HL-60 (cell line): ENCODE results near the gene TBX5.

ENCODE experiments used
- DNase-seq, 2 experiments: peaks; one replicate each; pipeline ENCODE4 v3.0.0-alpha.2; 2010 to 2020; ENCODE audit warnings: low read depth in 1 of 2, low spot score in 1 of 2
- H3K27ac ChIP-seq: fragments of 250-450 bp; sonication (Bioruptor Pico); replicated peaks from 2 replicates; pipeline ENCODE4 v1.5.1; 2020; ENCODE audit warnings: mild to moderate bottlenecking, moderate library complexity
- H3K27me3 ChIP-seq: fragments of 250-450 bp; sonication (Bioruptor Pico); 2 replicates; pipeline ENCODE4 v1.5.1; 2021; ENCODE audit warnings: mild to moderate bottlenecking, moderate library complexity; ENCODE audit not compliant: insufficient read depth, poor library complexity, severe bottlenecking
- H3K4me3 ChIP-seq: replicated peaks from 2 replicates; pipeline ENCODE4 v1.5.1; 2011; ENCODE audit warnings: mild to moderate bottlenecking, control low read depth, low read length; ENCODE audit not compliant: insufficient read depth
- GABPA ChIP-seq: IDR thresholded peaks from 2 replicates; pipeline ENCODE4 v1.6.1; 2012; ENCODE audit warnings: low read depth
- POLR2AphosphoS5 ChIP-seq: IDR thresholded peaks from 2 replicates; pipeline ENCODE4 v1.6.1; 2012; ENCODE audit warnings: low read depth
- SPI1 ChIP-seq: IDR thresholded peaks from 2 replicates; pipeline ENCODE4 v1.6.1; 2012; ENCODE audit warnings: low read depth, mild to moderate bottlenecking, borderline replicate concordance
- TF ChIP-seq, protein P1 (sequence below): IDR thresholded peaks from 2 replicates; pipeline ENCODE4 v1.6.1; 2012; ENCODE audit warnings: low read depth; ENCODE audit not compliant: insufficient replicate concordance
- TF ChIP-seq, protein P2 (sequence below): IDR thresholded peaks from one replicate; pipeline ENCODE4 v1.5.1; 2011; ENCODE audit warnings: low read length, control low read depth, inconsistent platforms; ENCODE audit not compliant: insufficient read depth

Gene TBX5

GRCh38 chr12:114443607-114444421 is 37.9 kb upstream of the TBX5 start:
- Histone ChIP-seq H3K4me3 (no peak overlapping the region), H3K27ac (no peak overlapping the region), H3K27me3 (peaks cover 62% of the 10 kb centered on the region)
- DNase-seq = no peak
- TF ChIP-seq, protein P1, sequence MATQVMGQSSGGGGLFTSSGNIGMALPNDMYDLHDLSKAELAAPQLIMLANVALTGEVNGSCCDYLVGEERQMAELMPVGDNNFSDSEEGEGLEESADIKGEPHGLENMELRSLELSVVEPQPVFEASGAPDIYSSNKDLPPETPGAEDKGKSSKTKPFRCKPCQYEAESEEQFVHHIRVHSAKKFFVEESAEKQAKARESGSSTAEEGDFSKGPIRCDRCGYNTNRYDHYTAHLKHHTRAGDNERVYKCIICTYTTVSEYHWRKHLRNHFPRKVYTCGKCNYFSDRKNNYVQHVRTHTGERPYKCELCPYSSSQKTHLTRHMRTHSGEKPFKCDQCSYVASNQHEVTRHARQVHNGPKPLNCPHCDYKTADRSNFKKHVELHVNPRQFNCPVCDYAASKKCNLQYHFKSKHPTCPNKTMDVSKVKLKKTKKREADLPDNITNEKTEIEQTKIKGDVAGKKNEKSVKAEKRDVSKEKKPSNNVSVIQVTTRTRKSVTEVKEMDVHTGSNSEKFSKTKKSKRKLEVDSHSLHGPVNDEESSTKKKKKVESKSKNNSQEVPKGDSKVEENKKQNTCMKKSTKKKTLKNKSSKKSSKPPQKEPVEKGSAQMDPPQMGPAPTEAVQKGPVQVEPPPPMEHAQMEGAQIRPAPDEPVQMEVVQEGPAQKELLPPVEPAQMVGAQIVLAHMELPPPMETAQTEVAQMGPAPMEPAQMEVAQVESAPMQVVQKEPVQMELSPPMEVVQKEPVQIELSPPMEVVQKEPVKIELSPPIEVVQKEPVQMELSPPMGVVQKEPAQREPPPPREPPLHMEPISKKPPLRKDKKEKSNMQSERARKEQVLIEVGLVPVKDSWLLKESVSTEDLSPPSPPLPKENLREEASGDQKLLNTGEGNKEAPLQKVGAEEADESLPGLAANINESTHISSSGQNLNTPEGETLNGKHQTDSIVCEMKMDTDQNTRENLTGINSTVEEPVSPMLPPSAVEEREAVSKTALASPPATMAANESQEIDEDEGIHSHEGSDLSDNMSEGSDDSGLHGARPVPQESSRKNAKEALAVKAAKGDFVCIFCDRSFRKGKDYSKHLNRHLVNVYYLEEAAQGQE = no peak
- TF ChIP-seq, protein P2, sequence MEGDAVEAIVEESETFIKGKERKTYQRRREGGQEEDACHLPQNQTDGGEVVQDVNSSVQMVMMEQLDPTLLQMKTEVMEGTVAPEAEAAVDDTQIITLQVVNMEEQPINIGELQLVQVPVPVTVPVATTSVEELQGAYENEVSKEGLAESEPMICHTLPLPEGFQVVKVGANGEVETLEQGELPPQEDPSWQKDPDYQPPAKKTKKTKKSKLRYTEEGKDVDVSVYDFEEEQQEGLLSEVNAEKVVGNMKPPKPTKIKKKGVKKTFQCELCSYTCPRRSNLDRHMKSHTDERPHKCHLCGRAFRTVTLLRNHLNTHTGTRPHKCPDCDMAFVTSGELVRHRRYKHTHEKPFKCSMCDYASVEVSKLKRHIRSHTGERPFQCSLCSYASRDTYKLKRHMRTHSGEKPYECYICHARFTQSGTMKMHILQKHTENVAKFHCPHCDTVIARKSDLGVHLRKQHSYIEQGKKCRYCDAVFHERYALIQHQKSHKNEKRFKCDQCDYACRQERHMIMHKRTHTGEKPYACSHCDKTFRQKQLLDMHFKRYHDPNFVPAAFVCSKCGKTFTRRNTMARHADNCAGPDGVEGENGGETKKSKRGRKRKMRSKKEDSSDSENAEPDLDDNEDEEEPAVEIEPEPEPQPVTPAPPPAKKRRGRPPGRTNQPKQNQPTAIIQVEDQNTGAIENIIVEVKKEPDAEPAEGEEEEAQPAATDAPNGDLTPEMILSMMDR = no peak
- TF ChIP-seq POLR2AphosphoS5 (no peak), GABPA (no peak)

- TF ChIP-seq SPI1 (no peak), POLR2AphosphoS5 (no peak), GABPA (no peak)
- TF ChIP-seq, protein P2 = no peak
- TF ChIP-seq, protein P1 = no peak
- no peak for DNase-seq
- Histone ChIP-seq H3K27me3 (peaks cover 52% of the 10 kb centered on the region), H3K27ac (no peak overlapping the region), H3K4me3 (no peak overlapping the region)
Measured at GRCh38 chr12:114442578-114442977, 36.6 kb upstream of the TBX5 start.

- TF ChIP-seq POLR2AphosphoS5 = no peak
- TF ChIP-seq SPI1 = no peak
- TF ChIP-seq, protein P2 = no peak
- no peak for TF ChIP-seq GABPA
- TF ChIP-seq, protein P1 = no peak
- Histone ChIP-seq H3K4me3 (no peak overlapping the region), H3K27me3 (peaks cover 44% of the 10 kb centered on the region), H3K27ac (no peak overlapping the region)
- DNase-seq = no peak
Measured at GRCh38 chr12:114441545-114441944, 35.6 kb upstream of the TBX5 start.
